H1 (cell line): Measurements from ENCODE around the gene ZNF804B. TPM values are rescaled to one million over a fixed set of nuclear protein-coding genes. Genes with fewer than 3 reads are reported as not detected.
A peak's percentile ranks its signal among the peaks of the same experiment; 100 is the strongest.

Source experiments
- CTCF ChIA-PET: fragments of 300-600 bp; sonication (Branson Sonifier 250); formaldehyde crosslinking; loops from one replicate; lab custom pipeline; 2021; ENCODE audit not compliant: partially characterized antibody; lab: Charles Lee
- POLR2A ChIA-PET: fragments of 300-600 bp; sonication (Branson Sonifier 250); formaldehyde crosslinking; loops from one replicate; lab custom pipeline; 2021; ENCODE audit warnings: inconsistent platforms; ENCODE audit not compliant: partially characterized antibody; lab: Charles Lee
- DNase-seq, 2 experiments: peaks; one replicate each; pipeline versions ENCODE4 v3.0.0 to v3.0.0-alpha.2; 2010 to 2022; ENCODE audit warnings: low spot score in 2 of 2, low read depth in 1 of 2, mixed read lengths in 1 of 2
- FAIRE-seq: peaks from 2 replicates; lab custom pipeline; 2011; peaks lifted over from hg19 to GRCh38; lab: Jason Lieb, UNC
- H2AFZ ChIP-seq: 2 replicates; pipeline ENCODE4 v1.8.1; 2012; ENCODE audit warnings: low read length, inconsistent platforms
- H2AK5ac ChIP-seq: 2 replicates; pipeline ENCODE4 v1.6.1; 2013; ENCODE audit warnings: low read depth, low read length
- H2BK120ac ChIP-seq: replicated peaks from 2 replicates; pipeline ENCODE3; 2013; ENCODE audit warnings: low read depth, low read length, inconsistent platforms
- H2BK12ac ChIP-seq: 2 replicates; pipeline ENCODE4 v1.6.1; 2013; ENCODE audit warnings: low read depth, low read length
- H2BK15ac ChIP-seq: 2 replicates; pipeline ENCODE4 v1.6.1; 2013; ENCODE audit warnings: low read length
- H2BK20ac ChIP-seq: 2 replicates; pipeline ENCODE4 v1.6.1; 2013; ENCODE audit warnings: low read length
- H2BK5ac ChIP-seq: 2 replicates; pipeline ENCODE4 v1.6.1; 2013; ENCODE audit warnings: low read depth, low read length
- H3K14ac ChIP-seq: 2 replicates; pipeline ENCODE4 v1.6.1; 2013; ENCODE audit warnings: inconsistent platforms; ENCODE audit not compliant: insufficient read length
- H3K18ac ChIP-seq: 2 replicates; pipeline ENCODE4 v1.6.1; 2013; ENCODE audit warnings: low read length; ENCODE audit errors: extremely low read depth
- H3K23ac ChIP-seq: 2 replicates; pipeline ENCODE4 v1.6.1; 2013; ENCODE audit warnings: inconsistent platforms; ENCODE audit not compliant: insufficient read length
- H3K23me2 ChIP-seq: 2 replicates; pipeline ENCODE4 v1.6.1; 2013; ENCODE audit warnings: low read depth, low read length
- H3K27ac ChIP-seq: 2 replicates; pipeline ENCODE4 v1.6.1; 2011; ENCODE audit warnings: low read depth, low read length, inconsistent platforms
- H3K27me3 ChIP-seq, 4 experiments: replicated peaks in 1 of 4; 1 replicate in 1 of 4; 2 replicates in 3 of 4; pipeline versions ENCODE4 v1.6.1 to v1.8.1; 2011 to 2013; ENCODE audit warnings: low read length in 3 of 4, mild to moderate bottlenecking in 3 of 4, inconsistent platforms in 2 of 4, mixed read lengths in 2 of 4, moderate library complexity in 1 of 4; ENCODE audit not compliant: control insufficient read depth in 3 of 4, insufficient read depth in 3 of 4; ENCODE audit errors: extremely low read depth in 1 of 4
- H3K36me3 ChIP-seq, 4 experiments: 2 replicates each; pipeline versions ENCODE4 v1.6.1 to v1.8.1; 2011 to 2013; ENCODE audit warnings: mild to moderate bottlenecking in 4 of 4, low read length in 3 of 4, moderate library complexity in 2 of 4, control low read depth in 1 of 4, inconsistent platforms in 1 of 4; ENCODE audit not compliant: insufficient read depth in 4 of 4, control insufficient read depth in 2 of 4
- H3K4ac ChIP-seq: replicated peaks from 2 replicates; pipeline ENCODE3; 2013; ENCODE audit warnings: low read length, low read depth, mixed read lengths, inconsistent platforms; ENCODE audit not compliant: insufficient read length
- H3K4me1 ChIP-seq, 4 experiments: replicated peaks in 1 of 4; 1 replicate in 1 of 4; 2 replicates in 3 of 4; pipeline versions ENCODE4 v1.6.1 to v1.8.1; 2011 to 2013; ENCODE audit warnings: low read length in 3 of 4, inconsistent platforms in 2 of 4, mixed read lengths in 1 of 4; ENCODE audit not compliant: insufficient read depth in 4 of 4, control insufficient read depth in 3 of 4
- H3K4me2 ChIP-seq, 2 experiments: 2 replicates each; pipeline versions ENCODE4 v1.6.1 to v1.8.1; 2011 to 2013; ENCODE audit warnings: low read depth in 2 of 2, low read length in 2 of 2, control low read depth in 1 of 2, inconsistent platforms in 1 of 2, mild to moderate bottlenecking in 1 of 2; ENCODE audit not compliant: insufficient read depth in 1 of 2
- H3K4me3 ChIP-seq, 4 experiments: fragments of 200-600, 300-600 bp in 1 of 4; sonication (generic), shearing (Covaris generic), sonication (Bioruptor Twin) in 1 of 4; 2 replicates each; pipeline versions ENCODE4 v1.5.1 to v1.8.1; 2011 to 2016; ENCODE audit warnings: low read length in 4 of 4, low read depth in 3 of 4, control low read depth in 2 of 4, inconsistent platforms in 2 of 4, mild to moderate bottlenecking in 2 of 4, mixed read lengths in 1 of 4, moderate library complexity in 1 of 4; ENCODE audit not compliant: insufficient read depth in 2 of 4; ENCODE audit errors: extremely low read depth in 1 of 4
- H3K56ac ChIP-seq: replicated peaks from 2 replicates; pipeline ENCODE3; 2013; ENCODE audit warnings: low read depth, mild to moderate bottlenecking, mixed read lengths, low read length, inconsistent platforms; ENCODE audit not compliant: insufficient read length
- H3K79me1 ChIP-seq: 2 replicates; pipeline ENCODE4 v1.6.1; 2013; ENCODE audit warnings: low read depth, low read length, control low read depth
- H3K79me2 ChIP-seq, 2 experiments: 2 replicates each; pipeline versions ENCODE4 v1.6.1 to v1.8.1; 2012 to 2013; ENCODE audit warnings: low read length in 2 of 2, mild to moderate bottlenecking in 2 of 2, inconsistent platforms in 1 of 2; ENCODE audit not compliant: insufficient read depth in 2 of 2, control insufficient read depth in 1 of 2
- H3K9ac ChIP-seq, 4 experiments: replicated peaks in 1 of 4; 1 replicate in 1 of 4; 2 replicates in 3 of 4; pipeline versions ENCODE4 v1.6.1 to v1.8.1; 2011 to 2013; ENCODE audit warnings: low read depth in 3 of 4, low read length in 3 of 4, control low read depth in 2 of 4, mild to moderate bottlenecking in 2 of 4, moderate library complexity in 2 of 4, inconsistent platforms in 1 of 4; ENCODE audit errors: extremely low read depth in 1 of 4
- H3K9me3 ChIP-seq, 2 experiments: 2 replicates each; pipeline versions ENCODE4 v1.6.1 to v1.8.1; 2012 to 2013; ENCODE audit warnings: mild to moderate bottlenecking in 2 of 2, moderate library complexity in 2 of 2, control low read depth in 1 of 2, inconsistent platforms in 1 of 2, low read depth in 1 of 2, low read length in 1 of 2, mixed read lengths in 1 of 2; ENCODE audit not compliant: insufficient read depth in 2 of 2
- H4K20me1 ChIP-seq, 2 experiments: replicated peaks in 1 of 2; 2 replicates each; pipeline versions ENCODE3 to v1.8.1; 2011 to 2013; ENCODE audit warnings: inconsistent platforms in 2 of 2, low read length in 2 of 2, mild to moderate bottlenecking in 1 of 2; ENCODE audit not compliant: insufficient read depth in 2 of 2, control insufficient read depth in 1 of 2
- H4K5ac ChIP-seq: 2 replicates; pipeline ENCODE4 v1.6.1; 2013; ENCODE audit warnings: low read length, low read depth, mixed read lengths, inconsistent platforms; ENCODE audit not compliant: insufficient read length
- H4K8ac ChIP-seq: 2 replicates; pipeline ENCODE4 v1.8.0; 2013; ENCODE audit warnings: mild to moderate bottlenecking, moderate library complexity, low read length, inconsistent platforms; ENCODE audit not compliant: insufficient read depth; ENCODE audit errors: extremely low read depth
- H4K91ac ChIP-seq: replicated peaks from 2 replicates; pipeline ENCODE3; 2013; ENCODE audit warnings: low read length, mixed read lengths, inconsistent platforms; ENCODE audit not compliant: insufficient read length
- ASH2L ChIP-seq: fragments of 200-600, 300-600 bp; sonication (generic); IDR thresholded peaks from one replicate; pipeline ENCODE4 v1.7.1; 2017; ENCODE audit warnings: low read length
- HDAC6 ChIP-seq: IDR thresholded peaks from one replicate; pipeline ENCODE4 v1.7.1; 2012; ENCODE audit warnings: low read depth, mild to moderate bottlenecking, inconsistent platforms, low read length, moderate library complexity
- POU5F1 ChIP-seq: IDR thresholded peaks from 2 replicates; pipeline ENCODE4 v1.6.1; 2011; ENCODE audit warnings: low read depth, mild to moderate bottlenecking, low read length, moderate library complexity
- SP1 ChIP-seq: IDR thresholded peaks from 2 replicates; pipeline ENCODE4 v1.6.1; 2011; ENCODE audit warnings: low read depth, low read length
- SRF ChIP-seq: IDR thresholded peaks from 2 replicates; pipeline ENCODE4 v1.6.1; 2011; ENCODE audit warnings: mild to moderate bottlenecking, low read depth, low read length, moderate library complexity
- SUZ12 ChIP-seq: fragments of 200-600 bp; sonication (generic); IDR thresholded peaks from 2 replicates; pipeline ENCODE4 v1.6.1; 2012; ENCODE audit warnings: mild to moderate bottlenecking, inconsistent platforms, low read length, moderate library complexity, mixed read lengths
- WGBS, 2 experiments: shearing (Covaris generic) in 1 of 2; methylation state at CpG; one replicate each; pipeline versions ENCODE4 v1.1.6 to v1.1.7; 2013 to 2015; ENCODE audit warnings: low lambda C conversion rate in 2 of 2, mixed read lengths in 2 of 2, inconsistent platforms in 1 of 2, low coverage in 1 of 2, missing lambda C conversion rate in 1 of 2; ENCODE audit not compliant: insufficient replicate concordance in 2 of 2, insufficient coverage in 1 of 2, insufficient read length in 1 of 2; ENCODE audit errors: extremely low coverage in 1 of 2, missing lambda C conversion rate in 1 of 2; 5-methylcytosine and 5-hydroxymethylcytosine counted together
- polyA plus RNA-seq, 7 experiments: library from polyadenylated mRNA; depleted of rRNA in 3 of 7; stranded (reverse) in 5 of 7; unstranded in 2 of 7; fragments of >200 nt in 5 of 7; fragments of 200-250 nt in 2 of 7; gene quantifications; 1 replicate in 5 of 7; 2 replicates in 1 of 7; 4 replicates in 1 of 7; pipeline versions ENCODE4 v1.2.1 to v1.2.3, GENCODE V29; 2011 to 2013; ENCODE audit warnings: missing spikeins in 2 of 7, mixed read lengths in 2 of 7
- total RNA-seq: library from RNA; stranded (reverse); fragmentation: NEBNext Ultra II Directional; extraction: Animal tissue kit (Norgen Biotek cat#: 25700); gene quantifications from 2 replicates; pipeline ENCODE4 v1.2.1, GENCODE V29; 2021
- TF ChIP-seq, protein P1 (sequence below): IDR thresholded peaks from 2 replicates; pipeline ENCODE4 v1.6.1; 2012; ENCODE audit warnings: inconsistent platforms

ZNF804B gene
- total and polyA plus RNA-seq, 2 of the 8 experiments (the other 6 are each of a cell fraction or from before 2014, with no cell fraction given): not detected

GRCh38 chr7:88760136-88760515, 626 bp downstream of the ZNF804B start:
- Histone ChIP-seq H3K9ac (no peak overlapping the region), H2AFZ (no peak overlapping the region)

More at GRCh38 chr7:88760136-88760515, 626 bp downstream of the ZNF804B start:
- H3K56ac ChIP-seq: no peak overlapping the region
- H3K14ac ChIP-seq: no peak overlapping the region
- peaks cover 12% of the 10 kb centered on the region; the same call in 1 of the 2 replicates for H3K23me2 ChIP-seq
- POLR2A ChIA-PET: no interaction called here
- no peaks in the 10 kb centered on the region for H3K79me2 ChIP-seq
- CTCF ChIA-PET: interaction anchor here (2.1 kb wide), 1 partner anchor 213 kb away, joined by 10 read pairs; no protein-coding TSS in a partner anchor
- no peaks in the 10 kb centered on the region for H3K36me3 ChIP-seq
- H4K8ac ChIP-seq: no peak overlapping the region
- WGBS, 2 experiments: 53% methylated on average over 6 of the region's 6 CpGs; no CpG with 5 or more reads in 1 of the 2 experiments
- H4K5ac ChIP-seq: no peak overlapping the region
- no peak for DNase-seq
- H3K4me1 ChIP-seq: peaks cover 0 to 5% (median under 1%) of the 10 kb centered on the region in 4 experiments; a peak in 1 of 7 replicates
- no peaks in the 10 kb centered on the region for H3K9me3 ChIP-seq
- H4K20me1 ChIP-seq: no peaks in the 10 kb centered on the region
- no peak overlapping the region for H3K18ac ChIP-seq
- H3K4me3 ChIP-seq: peak overlapping the region in 3 of 4 experiments; percentile 36 to 63 (median 43); a peak in 6 of 8 replicates
- H3K4me2 ChIP-seq: peak overlapping the region; percentile 92 to 93
- H3K27ac ChIP-seq: no peak overlapping the region
- no peak overlapping the region for H4K91ac ChIP-seq
- no peaks in the 10 kb centered on the region for H3K79me1 ChIP-seq
- TF ChIP-seq SUZ12 (no peak), SP1 (no peak), HDAC6 (no peak), ASH2L (no peak), POU5F1 (no peak), SRF (no peak)
- TF ChIP-seq, protein P1, sequence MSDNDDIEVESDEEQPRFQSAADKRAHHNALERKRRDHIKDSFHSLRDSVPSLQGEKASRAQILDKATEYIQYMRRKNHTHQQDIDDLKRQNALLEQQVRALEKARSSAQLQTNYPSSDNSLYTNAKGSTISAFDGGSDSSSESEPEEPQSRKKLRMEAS: no peak
- TF ChIP-seq, all 59 proteins: peak for 0
- H2BK20ac ChIP-seq: no peak overlapping the region
- no peak overlapping the region for H2BK5ac ChIP-seq
- FAIRE-seq: no peak
- no peak overlapping the region for H2BK12ac ChIP-seq
- H3K23ac ChIP-seq: no peak overlapping the region
- no peak overlapping the region for H2BK15ac ChIP-seq
- H3K27me3 ChIP-seq: peaks cover 6 to 31% (median 17%) of the 10 kb centered on the region in 4 experiments
- H2BK120ac ChIP-seq: no peak overlapping the region
- no peak overlapping the region for H3K4ac ChIP-seq
- no peak overlapping the region for H2AK5ac ChIP-seq
